Adrenal gland (tissue), 12 donors: ENCODE data around the gene OR2AK2. TPM values are rescaled to one million over a fixed set of nuclear protein-coding genes. Genes with fewer than 3 reads are reported as not detected.

Source experiments
- DNase-seq, 7 donors: peaks; one replicate each; pipeline ENCODE4 v3.0.0-alpha.2; 2019 to 2020
- H3K27ac ChIP-seq, 5 donors: fragments of 200-600 bp; sonication (generic) in 4 of 5; 1 replicate in 3 of 5; 2 replicates in 2 of 5; pipeline versions ENCODE4 v1.5.1 to v1.8.0; 2016 to 2020; ENCODE audit warnings: mild to moderate bottlenecking in 1 of 5
- H3K27me3 ChIP-seq: fragments of 200-600 bp; 2 replicates; pipeline ENCODE4 v1.8.0; 2021
- H3K36me3 ChIP-seq, 2 donors: fragments of 200-600 bp; replicated peaks in 1 of 2; 1 replicate in 1 of 2; 2 replicates in 1 of 2; pipeline versions ENCODE4 v1.5.1 to v1.8.0; 2018 to 2022
- H3K4me1 ChIP-seq, 2 donors: fragments of 200-600 bp; replicated peaks in 1 of 2; 1 replicate in 1 of 2; 2 replicates in 1 of 2; pipeline versions ENCODE4 v1.5.1 to v1.8.0; 2018 to 2021
- H3K4me3 ChIP-seq, 4 donors: fragments of 200-600 bp; sonication (generic) in 3 of 4; one replicate each; pipeline ENCODE4 v1.5.1; 2016 to 2018
- H3K9me3 ChIP-seq, 3 donors: fragments of 200-600 bp; sonication (generic) in 1 of 3; replicated peaks in 1 of 3; 1 replicate in 2 of 3; 2 replicates in 1 of 3; pipeline versions ENCODE4 v1.5.1 to v1.8.0; 2016 to 2021
- POLR2A ChIP-seq, 2 donors: fragments of 450-650 bp; IDR thresholded peaks; one replicate each; pipeline ENCODE4 v1.6.1; 2017; ENCODE audit warnings: antibody characterized with exemption in 2 of 2, mild to moderate bottlenecking in 2 of 2, moderate library complexity in 1 of 2
- WGBS, 4 donors: extraction: QIAGEN DNeasy Blood & Tissue Kit in 2 of 4; methylation state at CpG; one replicate each; pipeline versions ENCODE4 v1.1.5 to v1.1.7; 2013 to 2017; 5-methylcytosine and 5-hydroxymethylcytosine counted together
- intact Hi-C, 2 donors: fragments of 100-400 bp; cut with DNase I; formaldehyde crosslinking; loops; one replicate each; pipeline versions ENCODE4 v1.14.1 to v1.15.0; 2022 to 2023
- polyA plus RNA-seq, 3 donors: library from polyadenylated mRNA; stranded (reverse); fragments of 200-250 nt in 2 of 3; fragments of 350-450 nt in 1 of 3; fragmentation: Illumina TruSeq in 1 of 3; extraction: RNeasy Lipid Tissue Mini Kit (QIAGEN cat#74804) in 1 of 3; gene quantifications; one replicate each; pipeline ENCODE4 v1.2.3, GENCODE V29; 2013 to 2014
- total RNA-seq, 9 donors: library from RNA; depleted of rRNA in 4 of 9; stranded (reverse); fragments of >200 nt in 4 of 9; fragments of 120-200 nt in 1 of 9; fragmentation: NEBNext Ultra II Directional in 1 of 9; extraction: Animal tissue kit (Norgen Biotek cat#: 25700) in 1 of 9; gene quantifications; one replicate each; pipeline versions ENCODE4 v1.1.0 to v1.2.4, GENCODE V29; 2013 to 2023
- TF ChIP-seq, protein P1 (sequence below), 6 experiments: fragments of 450-650 bp in 4 of 6; fragments of 200-600 bp in 2 of 6; sonication (generic) in 1 of 6; IDR thresholded peaks; 1 replicate in 5 of 6; 2 replicates in 1 of 6; pipeline versions ENCODE4 v1.5.1 to v1.8.0; 2016 to 2021; ENCODE audit warnings: antibody characterized with exemption in 6 of 6, mild to moderate bottlenecking in 2 of 6, moderate library complexity in 1 of 6
- donor health status: healthy with polysubstance abuse.
- donor health status: Bipolar disorder and iron deficiency.
- donor health status: DM: yes; HTN: yes; CAD: no.
- donor health status: DM: no; HTN: no; CAD: no.
- donor health status: DM: no; HTN: no; CAD: no.
- donor health status: DM: yes; HTN: yes; CAD: no.

OR2AK2 gene
- total and polyA plus RNA-seq, 12 donors, result 0.39 TPM; not detected in 11

GRCh38 chr1:247942624-247943023 is 22.4 kb upstream of the OR2AK2 start:
- no peak overlapping the region for H3K27ac ChIP-seq
- TF ChIP-seq POLR2A (IDR thresholded peaks at IDR 0.05), result no peak
- TF ChIP-seq, protein P1, sequence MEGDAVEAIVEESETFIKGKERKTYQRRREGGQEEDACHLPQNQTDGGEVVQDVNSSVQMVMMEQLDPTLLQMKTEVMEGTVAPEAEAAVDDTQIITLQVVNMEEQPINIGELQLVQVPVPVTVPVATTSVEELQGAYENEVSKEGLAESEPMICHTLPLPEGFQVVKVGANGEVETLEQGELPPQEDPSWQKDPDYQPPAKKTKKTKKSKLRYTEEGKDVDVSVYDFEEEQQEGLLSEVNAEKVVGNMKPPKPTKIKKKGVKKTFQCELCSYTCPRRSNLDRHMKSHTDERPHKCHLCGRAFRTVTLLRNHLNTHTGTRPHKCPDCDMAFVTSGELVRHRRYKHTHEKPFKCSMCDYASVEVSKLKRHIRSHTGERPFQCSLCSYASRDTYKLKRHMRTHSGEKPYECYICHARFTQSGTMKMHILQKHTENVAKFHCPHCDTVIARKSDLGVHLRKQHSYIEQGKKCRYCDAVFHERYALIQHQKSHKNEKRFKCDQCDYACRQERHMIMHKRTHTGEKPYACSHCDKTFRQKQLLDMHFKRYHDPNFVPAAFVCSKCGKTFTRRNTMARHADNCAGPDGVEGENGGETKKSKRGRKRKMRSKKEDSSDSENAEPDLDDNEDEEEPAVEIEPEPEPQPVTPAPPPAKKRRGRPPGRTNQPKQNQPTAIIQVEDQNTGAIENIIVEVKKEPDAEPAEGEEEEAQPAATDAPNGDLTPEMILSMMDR (IDR thresholded peaks at IDR 0.05), result no peak
- no peaks in the 10 kb centered on the region for H3K9me3 ChIP-seq
- intact Hi-C loops, result no loop called here
- no peak for DNase-seq
- H3K36me3 ChIP-seq, result no peaks in the 10 kb centered on the region
- no peak overlapping the region for H3K4me3 ChIP-seq
- WGBS, 4 donors, result 69 to 82% (median 77%) methylated on average over 6 of the region's 6 CpGs
- no peaks in the 10 kb centered on the region for H3K4me1 ChIP-seq
- no peaks in the 10 kb centered on the region for H3K27me3 ChIP-seq

DNA sequence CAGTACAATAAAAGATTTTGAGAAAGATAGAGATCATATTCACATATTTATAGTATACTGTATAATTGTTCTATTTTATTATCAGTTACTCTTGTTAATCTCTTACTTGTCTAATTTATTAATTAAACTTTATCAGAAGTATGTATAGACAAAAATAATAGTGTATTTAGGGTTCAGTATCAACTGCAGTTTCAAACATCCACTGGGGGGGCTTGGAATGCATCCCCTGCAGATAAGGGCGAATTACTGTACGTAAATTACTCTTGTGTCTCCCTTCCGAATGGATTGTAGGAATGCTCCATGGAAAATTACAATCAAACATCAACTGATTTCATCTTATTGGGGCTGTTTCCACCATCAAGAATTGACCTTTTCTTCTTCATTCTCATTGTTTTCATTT is 16.5 kb upstream of the OR2AK2 start, which contains the start of gene OR2L8:
TSS of gene OR2L8 (plus strand) at position 301 of the 400 bp plus-strand sequence. CDS start at position 301, 0 bp downstream.
- TF ChIP-seq, protein P1 (IDR thresholded peaks at IDR 0.05), result no peak
- no peak for TF ChIP-seq POLR2A (IDR thresholded peaks at IDR 0.05)
- no peak for DNase-seq
- no peak within 1 kb of the TSS for H3K4me3 ChIP-seq
- intact Hi-C loops, result no loop called here
- no peaks in the 10 kb centered on the region for H3K9me3 ChIP-seq
- WGBS, 4 donors, result 70 to 81% (median 75%) methylated on average over 3 of the region's 3 CpGs
- H3K27ac ChIP-seq, result no peak within 1 kb of the TSS
- H3K4me1 ChIP-seq, result no peaks in the 10 kb centered on the region
- H3K36me3 ChIP-seq, result no peaks in the 10 kb centered on the region
- H3K27me3 ChIP-seq, result no peaks in the 10 kb centered on the region

DNA sequence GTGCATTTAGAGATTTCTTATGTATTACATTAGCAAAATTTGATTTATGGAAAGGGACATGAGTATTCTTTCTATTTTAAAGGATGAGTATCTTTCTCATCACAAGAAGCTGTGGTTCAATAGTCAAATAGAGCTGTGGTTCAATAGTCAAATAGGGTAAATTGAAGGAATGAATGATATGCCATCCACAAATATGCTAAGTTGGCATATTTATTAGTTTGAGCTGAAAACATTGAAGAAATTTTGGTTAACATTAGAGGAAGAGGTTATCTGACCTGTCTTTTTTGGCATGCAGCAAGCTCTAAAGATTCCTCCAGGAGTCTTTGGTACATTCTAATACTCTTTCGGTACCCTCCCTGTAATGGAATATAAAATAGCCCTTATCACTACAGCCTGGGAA is 11.6 kb upstream of the OR2AK2 start:
- Histone ChIP-seq H3K9me3 (no peaks in the 10 kb centered on the region), H3K27me3 (no peaks in the 10 kb centered on the region), H3K27ac (no peak overlapping the region), H3K4me1 (no peaks in the 10 kb centered on the region), H3K4me3 (no peak overlapping the region), H3K36me3 (no peaks in the 10 kb centered on the region)
- intact Hi-C loops, result no loop called here
- WGBS, 4 donors, result 79 to 91% (median 88%) methylated on average over 1 of the region's 1 CpG
- DNase-seq, result no peak
- no peak for TF ChIP-seq POLR2A (IDR thresholded peaks at IDR 0.05)
- TF ChIP-seq, protein P1 (IDR thresholded peaks at IDR 0.05), result no peak

- H3K27ac ChIP-seq, result no peak overlapping the region
- H3K9me3 ChIP-seq, result no peaks in the 10 kb centered on the region
Measured at GRCh38 chr1:247961791-247962190, 3.2 kb upstream of the OR2AK2 start.

More at GRCh38 chr1:247961791-247962190, 3.2 kb upstream of the OR2AK2 start:
- Histone ChIP-seq H3K4me3 (no peak overlapping the region), H3K36me3 (no peaks in the 10 kb centered on the region), H3K4me1 (no peaks in the 10 kb centered on the region), H3K27me3 (no peaks in the 10 kb centered on the region)
- DNase-seq, result no peak
- 21 to 31% (median 27%) methylated on average over 3 of the region's 3 CpGs for WGBS, 4 donors
- intact Hi-C loops, result no loop called here
- TF ChIP-seq POLR2A (IDR thresholded peaks at IDR 0.05), result no peak
- TF ChIP-seq, protein P1 (IDR thresholded peaks at IDR 0.05), result no peak
